GM19099 (cell line): ENCODE measurements around the gene CTSA.

Source experiments
- POLR2A ChIP-seq: IDR thresholded peaks from 3 replicates; pipeline ENCODE4 v1.6.1; 2011; ENCODE audit warnings: low read depth; ENCODE audit not compliant: insufficient read length; ENCODE audit errors: extremely low read depth

CTSA gene

DNA sequence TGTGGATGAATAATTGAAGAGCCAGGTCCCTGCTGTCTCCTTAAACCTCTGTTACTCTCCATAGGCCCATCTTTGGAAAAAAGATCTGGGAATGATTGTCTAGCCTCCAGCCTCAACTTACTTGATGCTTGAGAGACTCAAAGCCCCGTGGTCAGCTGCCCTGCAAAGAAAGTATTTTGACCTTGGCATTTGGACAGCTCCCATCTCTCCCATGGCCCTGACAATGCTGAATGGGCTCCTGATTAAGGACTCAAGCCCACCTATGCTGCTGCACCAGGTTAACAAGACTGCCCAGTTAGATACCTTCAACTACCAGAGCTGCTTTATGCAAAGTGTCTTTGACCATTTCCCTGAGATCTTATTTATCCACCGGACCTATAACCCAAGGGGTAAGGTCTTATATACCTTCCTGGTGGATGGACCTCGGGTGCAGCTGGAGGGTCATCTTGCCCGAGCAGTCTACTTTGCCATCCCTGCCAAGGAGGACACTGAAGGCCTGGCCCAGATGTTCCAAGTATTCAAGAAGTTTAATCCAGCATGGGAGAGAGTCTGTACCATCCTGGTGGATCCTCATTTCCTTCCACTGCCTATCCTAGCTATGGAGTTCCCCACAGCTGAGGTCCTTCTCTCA lies 8.6 kb upstream of the CTSA start:
- TF ChIP-seq POLR2A: no peak

DNA sequence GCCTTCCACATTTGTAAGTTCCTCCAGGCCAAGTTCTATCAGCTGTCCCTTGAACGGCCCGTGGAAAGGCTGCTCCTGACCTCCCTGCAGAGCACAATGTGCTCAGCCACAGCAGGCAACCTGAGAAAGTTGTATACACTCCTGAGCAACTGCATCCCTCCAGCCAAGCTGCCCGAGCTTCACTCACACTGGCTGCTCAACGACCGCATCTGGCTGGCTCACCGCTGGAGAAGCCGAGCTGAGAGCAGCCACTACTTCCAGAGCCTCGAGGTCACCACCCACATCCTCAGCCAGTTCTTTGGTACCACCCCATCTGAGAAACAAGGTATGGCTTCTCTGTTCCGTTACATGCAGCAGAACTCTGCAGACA lies 8.1 kb upstream of the CTSA start:
- no peak for TF ChIP-seq POLR2A

GRCh38 chr20:45886590-45887345 lies 4.4 kb upstream of the CTSA start:
- TF ChIP-seq POLR2A: no peak

DNA sequence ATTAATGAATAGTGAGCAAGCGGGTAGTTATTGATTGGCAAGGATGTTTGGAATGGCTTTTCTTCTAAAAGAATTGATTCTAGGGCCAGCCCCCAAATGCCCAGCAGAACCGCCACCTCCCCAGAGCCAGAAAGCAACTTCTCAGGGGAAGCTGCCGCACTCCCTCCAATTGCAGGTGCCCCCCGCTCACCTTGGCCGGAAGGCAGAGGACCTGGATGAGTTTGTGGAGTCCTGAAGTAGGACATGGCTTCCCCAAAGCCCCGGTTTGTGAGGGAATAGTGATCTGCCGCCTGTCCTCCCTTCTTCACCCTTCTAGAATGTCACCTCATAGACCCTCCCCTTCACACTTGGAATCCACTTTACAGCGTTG lies 3.8 kb upstream of the CTSA start, which contains the start of gene SPATA25:
Gene SPATA25 (minus strand): TSS at position 277 of the 370 bp plus-strand sequence. CDS start 32 bp downstream, at position 245.
- TF ChIP-seq POLR2A: no peak

- TF ChIP-seq POLR2A: no peak
Observed at GRCh38 chr20:45888681-45889080, 2.5 kb upstream of the CTSA start.

DNA sequence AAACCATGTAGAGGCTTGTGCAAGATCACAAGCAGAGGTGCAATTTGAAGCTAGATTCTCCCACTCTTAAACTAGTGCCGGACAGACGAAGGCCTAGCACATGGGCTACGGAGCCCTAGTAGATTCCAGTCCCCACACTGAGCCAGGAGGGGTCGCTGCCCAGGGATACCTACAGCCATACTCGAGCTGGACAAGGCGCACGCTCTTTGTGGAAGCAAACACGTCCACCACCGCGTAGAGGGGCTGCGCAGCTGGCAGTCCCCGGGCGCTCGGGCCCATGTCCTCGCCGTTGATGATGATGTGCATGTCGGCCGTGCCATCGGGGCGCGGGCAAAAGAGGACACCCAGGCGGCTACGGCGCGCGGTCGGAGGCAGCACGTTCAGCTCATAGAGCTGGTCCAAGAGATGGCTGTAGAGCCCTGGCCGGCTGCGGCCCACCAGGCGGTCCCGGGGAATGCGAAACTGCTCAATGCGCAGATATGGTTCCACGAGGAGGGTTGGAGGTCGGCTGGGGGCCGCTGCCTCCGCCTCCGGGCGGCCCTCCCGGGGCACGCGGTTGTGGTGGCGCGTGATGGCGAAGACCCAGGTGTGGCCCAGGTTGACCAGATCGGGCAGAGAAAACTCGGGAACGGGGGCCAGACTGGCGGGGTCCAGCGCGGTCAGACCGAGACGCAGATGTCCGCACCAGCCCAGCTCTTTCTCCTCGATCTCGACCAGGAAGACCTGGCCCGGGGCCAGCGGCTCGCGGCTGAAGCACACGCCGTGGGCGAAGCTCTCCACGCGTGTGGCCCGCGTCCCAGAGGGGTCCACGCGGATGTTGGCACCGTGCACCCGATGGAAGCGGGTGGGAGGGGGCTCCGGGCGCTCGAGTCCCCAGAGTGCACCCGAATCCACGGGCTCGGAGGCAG lies 804 bp upstream of the CTSA start:
- TF ChIP-seq POLR2A: no peak

GRCh38 chr20:45892049-45892825 lies 1.1 kb downstream of the CTSA start:
- TF ChIP-seq POLR2A: no peak

GRCh38 chr20:45892828-45893500 lies 1.8 kb downstream of the CTSA start:
- no peak for TF ChIP-seq POLR2A

GRCh38 chr20:45893831-45894230 lies 2.7 kb downstream of the CTSA start:
- TF ChIP-seq POLR2A: no peak

DNA sequence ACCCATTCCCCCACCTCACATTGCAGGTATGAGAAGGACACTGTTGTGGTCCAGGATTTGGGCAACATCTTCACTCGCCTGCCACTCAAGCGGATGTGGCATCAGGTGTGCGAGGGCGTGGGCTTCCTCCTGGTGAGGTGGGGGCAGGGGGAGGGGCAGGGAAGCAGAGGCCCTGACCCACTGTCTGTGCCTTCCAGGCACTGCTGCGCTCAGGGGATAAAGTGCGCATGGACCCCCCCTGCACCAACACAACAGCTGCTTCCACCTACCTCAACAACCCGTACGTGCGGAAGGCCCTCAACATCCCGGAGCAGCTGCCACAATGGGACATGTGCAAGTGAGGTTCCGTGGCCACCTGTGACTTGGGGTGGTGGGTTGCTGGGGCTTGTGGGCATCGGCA lies 3.7 kb downstream of the CTSA start:
- TF ChIP-seq POLR2A: no peak

DNA sequence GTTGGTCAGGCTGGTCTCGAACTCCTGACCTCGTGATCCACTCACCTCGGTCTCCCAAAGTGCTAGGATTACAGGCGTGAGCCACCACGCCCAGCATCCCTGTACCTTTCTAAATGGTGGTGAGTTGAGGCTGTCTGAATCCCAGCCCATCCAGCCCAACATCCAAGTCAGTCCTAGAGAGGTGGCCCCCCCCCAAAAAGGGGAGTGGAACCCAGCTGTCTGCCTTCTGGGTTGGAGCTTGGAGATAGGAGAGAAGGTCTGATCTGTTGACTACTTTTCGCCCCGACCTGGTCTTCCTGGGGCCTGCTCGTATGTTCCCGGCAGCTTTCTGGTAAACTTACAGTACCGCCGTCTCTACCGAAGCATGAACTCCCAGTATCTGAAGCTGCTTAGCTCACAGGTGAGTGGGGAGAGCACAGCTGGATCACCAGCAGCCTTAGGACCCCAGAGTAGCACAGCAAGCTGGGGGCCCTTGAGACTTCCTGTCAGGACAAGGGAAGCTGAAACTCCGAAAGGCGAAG lies 5.6 kb downstream of the CTSA start:
- no peak for TF ChIP-seq POLR2A

DNA sequence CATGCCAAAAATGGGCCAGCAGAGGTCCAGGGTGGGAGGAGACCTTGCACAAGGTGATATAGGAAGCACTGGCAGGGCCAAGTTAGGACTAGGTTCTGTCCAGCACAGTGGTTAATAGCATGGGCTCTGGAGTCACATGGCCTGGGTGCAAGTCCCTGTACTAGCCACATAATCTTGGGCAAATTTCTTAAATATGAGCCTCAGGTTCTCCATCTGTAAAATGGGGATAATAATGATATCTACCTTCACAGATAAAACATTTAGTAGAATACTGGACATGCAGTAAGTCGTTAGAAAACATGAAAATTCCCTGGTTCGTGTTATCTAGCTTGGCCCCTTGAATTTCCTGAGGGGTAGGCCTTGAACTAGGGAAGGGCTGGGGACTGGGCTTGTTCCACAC lies 6.2 kb downstream of the CTSA start:
- no peak for TF ChIP-seq POLR2A

DNA sequence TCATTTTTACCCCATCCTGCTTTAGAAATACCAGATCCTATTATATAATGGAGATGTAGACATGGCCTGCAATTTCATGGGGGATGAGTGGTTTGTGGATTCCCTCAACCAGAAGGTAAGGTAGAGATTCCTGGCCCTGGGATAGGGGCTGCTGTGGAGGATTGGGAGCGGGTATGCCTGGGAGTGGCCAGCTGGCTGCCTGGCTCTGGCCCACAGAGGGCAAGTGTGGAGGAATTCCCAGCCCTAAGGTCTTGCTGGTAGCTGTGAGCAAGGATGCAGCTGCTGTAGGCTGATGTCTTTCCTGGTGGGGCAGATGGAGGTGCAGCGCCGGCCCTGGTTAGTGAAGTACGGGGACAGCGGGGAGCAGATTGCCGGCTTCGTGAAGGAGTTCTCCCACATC lies 6.6 kb downstream of the CTSA start:
- TF ChIP-seq POLR2A: no peak

DNA sequence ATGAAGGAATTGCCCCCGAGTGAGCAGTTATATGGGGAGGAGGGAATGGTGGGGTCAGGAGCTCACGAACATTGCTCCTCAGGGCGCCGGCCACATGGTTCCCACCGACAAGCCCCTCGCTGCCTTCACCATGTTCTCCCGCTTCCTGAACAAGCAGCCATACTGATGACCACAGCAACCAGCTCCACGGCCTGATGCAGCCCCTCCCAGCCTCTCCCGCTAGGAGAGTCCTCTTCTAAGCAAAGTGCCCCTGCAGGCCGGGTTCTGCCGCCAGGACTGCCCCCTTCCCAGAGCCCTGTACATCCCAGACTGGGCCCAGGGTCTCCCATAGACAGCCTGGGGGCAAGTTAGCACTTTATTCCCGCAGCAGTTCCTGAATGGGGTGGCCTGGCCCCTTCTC lies 7.2 kb downstream of the CTSA start:
- TF ChIP-seq POLR2A: no peak
